ENCODE data around the gene KIFAP3.

DNA sequence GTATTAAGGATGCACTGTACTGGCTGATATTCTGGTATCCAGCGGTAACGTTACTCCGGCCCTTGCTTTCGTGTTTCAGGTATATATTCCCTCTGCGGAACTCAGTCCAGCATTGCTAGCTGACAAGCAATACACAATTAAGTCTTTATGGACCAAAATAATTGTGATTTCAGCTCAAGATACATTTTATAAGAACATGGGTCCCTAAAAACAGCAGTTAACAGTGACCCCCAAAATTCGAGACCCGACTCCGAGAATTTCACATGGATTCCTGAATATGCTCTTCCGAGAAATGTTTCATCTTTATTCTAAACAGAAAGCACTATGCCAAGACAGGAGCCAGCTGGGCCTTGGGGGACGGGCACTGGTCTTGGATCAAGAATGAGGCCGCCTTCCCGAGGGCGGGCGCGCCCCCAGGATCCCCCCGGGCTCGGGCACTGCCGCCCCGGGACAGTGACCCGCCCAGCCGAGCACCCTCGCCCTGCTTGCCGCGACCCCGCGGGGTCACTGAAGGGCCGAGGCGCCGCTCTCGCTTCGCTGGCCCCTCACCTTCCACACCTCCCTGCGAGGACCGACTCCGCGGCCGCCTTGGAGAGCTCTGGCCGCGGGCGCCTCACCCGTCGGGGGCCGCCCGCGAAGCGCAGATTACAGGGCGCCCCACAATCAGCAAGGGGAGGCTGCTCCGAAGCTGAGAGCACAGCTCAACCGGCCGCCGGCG, 181.4 kb downstream of the KIFAP3 start:
- no peak for TF ChIP-seq CTCF (IDR thresholded peaks at IDR 0.05)
- TF ChIP-seq ZFX (IDR thresholded peaks at IDR 0.05; ENCODE audit: borderline replicate concordance), result no peak
